GM19463 (cell line): Measurements from ENCODE around the gene CLCNKA.
"Not testable (repeated sequence)": the region's sequence is repeated elsewhere in the genome, so short reads cannot be mapped to it uniquely, and the experiment has no call there.

Experiments
- ATAC-seq: cut with Tn5 transposase; IDR thresholded peaks from one replicate; pipeline ENCODE4 v1.9.1; 2021; ENCODE audit warnings: mild to moderate bottlenecking, moderate library complexity; ENCODE audit not compliant: unreplicated experiment

The CLCNKA gene

DNA sequence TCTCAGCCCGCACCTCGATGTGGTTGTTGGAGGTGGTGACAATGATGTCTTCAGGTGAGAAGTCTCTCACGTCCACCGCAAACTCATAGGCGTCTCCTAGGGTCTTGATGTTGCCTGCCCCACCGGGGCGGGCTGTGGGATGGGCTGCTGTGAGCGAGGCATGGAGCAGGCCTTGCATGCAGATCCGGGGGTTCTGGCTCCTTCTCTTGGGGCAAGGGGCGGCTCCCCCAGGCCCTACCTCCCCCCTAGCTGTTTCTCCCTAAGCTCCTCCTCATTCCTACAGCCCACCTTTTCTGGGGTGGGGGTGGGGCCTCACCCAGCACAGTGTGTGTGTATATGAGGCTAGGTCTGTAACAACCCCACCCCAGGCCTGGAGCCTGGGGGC lies 4.8 kb upstream of the CLCNKA start:
- ATAC-seq = no peak

DNA sequence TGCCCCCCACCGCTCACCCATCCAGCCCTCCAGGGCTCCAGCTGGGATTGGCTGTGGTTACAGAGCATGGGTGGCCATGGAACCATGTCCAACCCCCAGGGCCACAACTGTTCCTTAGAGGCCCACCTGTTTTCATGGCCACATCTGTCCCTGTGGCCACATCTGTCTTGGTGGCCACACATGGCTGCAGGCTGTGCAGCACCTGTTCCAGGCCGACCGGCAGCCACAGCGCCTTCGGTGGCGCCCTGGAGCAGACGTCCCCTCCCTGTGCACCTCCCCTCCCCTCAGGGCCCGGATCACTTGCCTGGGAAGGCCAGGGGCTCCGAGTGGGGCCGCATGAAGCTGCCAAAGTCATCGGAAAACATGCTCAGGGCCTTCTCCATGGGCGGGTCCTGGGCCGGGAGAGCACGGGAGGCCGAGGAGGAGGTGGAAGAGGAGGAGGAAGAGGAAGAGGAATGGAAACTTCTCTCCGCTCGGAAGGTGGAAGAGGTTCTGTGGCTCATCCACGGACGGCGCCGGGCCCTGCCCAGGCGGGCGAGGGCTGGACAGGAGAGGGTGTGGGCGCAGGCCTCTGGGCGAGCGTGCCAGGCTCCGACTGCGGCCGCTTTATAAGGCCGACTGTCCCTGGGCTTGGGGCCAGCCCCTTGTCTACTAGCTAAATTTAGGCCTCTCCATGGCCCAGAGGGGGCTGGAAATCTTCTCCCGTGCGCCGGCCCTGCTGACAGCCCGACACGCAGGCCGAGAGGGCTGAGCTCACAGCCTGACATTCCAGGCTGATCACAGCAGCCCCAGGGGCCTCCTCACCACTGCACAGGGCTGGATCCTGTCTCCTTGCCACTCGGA lies 4.2 kb upstream of the CLCNKA start, which contains the start of gene HSPB7:
Gene HSPB7 (minus strand): TSS at position 583 of the 843 bp plus-strand sequence. CDS start 80 bp downstream, at position 503.
- ATAC-seq = no peak

DNA sequence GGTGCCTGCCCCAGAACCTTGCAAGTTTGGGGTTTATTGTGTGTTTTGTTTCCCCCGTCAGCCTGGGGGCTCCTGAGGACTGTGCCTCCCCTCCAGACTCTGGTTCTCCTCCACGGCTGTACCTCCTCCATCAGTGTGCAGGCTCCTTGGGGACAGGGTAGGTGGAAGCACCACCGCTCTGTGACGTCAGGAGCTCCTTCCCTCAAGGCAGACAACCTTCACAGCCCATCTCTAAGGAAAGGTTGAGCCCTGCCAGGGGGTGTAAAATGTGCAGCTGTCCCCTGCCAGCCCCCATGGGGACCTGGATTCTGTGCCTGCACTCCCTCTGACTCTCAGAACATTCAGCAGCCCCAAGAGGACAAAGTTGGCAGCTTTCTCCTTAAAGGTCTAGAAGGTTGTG lies 3.5 kb upstream of the CLCNKA start:
- ATAC-seq = no peak

DNA sequence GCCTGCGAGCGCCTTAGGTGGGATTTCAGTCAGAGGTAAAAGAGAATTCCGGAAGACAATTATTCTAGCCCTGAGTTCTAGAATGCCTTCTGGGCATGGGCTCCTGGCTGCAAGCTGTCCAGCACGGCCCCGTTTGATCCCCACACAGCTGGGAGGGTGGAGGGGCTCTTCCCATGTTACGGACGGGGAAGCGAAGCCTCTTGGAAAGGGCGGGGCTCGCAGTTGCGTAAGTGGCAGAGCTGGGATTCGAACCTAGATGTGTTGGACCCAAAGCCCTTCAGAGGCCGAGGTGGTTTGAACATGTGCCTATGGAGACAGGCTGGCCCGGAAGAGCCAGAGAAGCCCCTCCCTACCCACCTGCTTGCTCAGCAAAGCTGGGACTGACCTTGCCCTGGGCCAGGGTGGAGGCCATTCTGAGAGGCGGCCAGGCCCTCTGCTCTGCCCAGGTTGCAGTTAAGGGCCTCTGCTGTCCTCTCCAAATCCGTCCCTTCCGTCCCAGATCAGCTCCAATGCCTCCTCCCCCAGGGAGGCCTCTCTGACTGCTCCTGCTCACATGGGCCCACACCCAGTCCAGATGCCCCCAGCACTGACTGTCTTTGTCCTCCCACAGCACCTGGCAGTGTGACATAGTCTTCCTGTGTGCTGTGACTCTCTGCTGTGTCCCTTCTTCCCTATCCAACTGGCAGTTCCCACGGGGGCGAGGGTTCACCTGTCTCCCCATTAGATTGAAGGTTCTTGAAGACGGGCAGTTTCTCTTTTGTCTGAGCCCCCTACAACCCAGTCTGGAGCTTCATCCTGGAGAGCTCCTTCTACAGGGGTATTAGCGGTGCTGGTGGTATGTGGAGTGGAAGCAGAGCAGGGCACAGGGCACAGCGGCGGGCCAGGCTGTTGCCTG lies 2.8 kb upstream of the CLCNKA start:
- no peak for ATAC-seq

DNA sequence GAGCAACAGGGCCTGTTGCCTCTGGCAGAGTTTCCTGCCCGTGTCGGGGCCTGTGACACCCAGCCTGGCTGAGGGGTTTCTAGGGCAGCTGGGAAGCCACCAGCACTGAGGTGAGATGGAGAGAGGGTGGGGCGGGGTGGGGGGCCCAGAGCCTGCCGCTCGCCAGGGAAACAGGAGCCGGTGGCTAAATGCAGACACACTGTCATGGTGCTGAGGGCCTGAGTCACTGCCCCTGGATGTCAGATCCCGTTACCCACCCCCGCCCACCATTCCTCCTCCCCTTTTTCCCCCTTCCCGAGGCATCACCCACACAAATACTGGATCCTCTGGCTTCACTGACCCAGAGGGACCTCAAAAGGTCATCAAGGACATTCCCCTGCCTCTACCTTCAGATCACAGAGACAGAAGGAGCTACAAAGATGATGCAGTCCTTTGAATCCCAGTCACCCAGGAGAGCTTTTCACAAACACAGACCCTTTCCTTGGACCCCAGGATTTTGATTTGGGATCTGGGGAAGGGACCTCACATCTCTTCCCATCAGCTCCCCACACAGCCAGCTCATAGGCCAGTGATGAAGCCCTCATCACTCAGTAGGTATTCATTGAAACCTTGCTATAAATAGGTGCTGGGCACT lies 2.1 kb upstream of the CLCNKA start:
- no peak for ATAC-seq

DNA sequence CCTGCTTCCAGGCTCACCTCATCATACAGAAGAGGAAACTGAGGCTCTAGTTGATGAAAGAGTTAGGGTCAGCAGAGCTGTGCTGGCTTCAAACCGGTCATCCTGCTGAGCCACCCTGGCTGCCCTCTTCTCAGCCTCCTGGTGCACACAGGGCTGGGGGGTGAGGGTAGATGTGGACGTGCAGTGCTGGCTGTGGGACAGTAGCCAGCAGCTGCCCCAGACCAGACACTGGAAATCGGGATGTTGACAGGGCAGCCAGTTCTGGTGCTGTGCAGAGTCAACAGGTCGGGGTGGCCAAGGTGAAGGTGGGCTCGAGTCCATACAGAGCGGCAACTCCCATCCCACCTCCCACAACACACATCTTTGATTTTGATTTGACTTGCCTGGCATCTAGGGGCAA lies 1.5 kb upstream of the CLCNKA start:
- no peak for ATAC-seq

DNA sequence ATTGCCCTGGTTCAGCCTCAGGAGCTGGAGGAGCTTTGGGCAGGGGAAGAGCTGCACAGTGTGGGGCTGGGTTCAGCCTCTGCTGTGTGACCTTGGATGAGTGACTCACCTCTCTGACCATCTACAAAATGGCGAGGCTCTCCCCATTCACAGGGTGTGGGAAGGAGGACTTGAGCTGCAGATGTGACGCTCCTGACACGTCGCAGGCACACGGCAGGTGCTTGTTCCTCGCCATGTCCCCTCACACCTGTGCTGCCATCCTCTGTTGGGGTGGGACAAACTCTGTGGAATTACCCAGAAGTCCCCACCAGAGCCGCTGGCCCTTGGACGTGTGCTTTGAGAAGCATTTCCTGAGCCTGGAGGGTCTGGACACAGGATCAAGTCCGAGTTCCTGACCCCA lies 958 bp upstream of the CLCNKA start:
- not testable (repeated sequence) for ATAC-seq

DNA sequence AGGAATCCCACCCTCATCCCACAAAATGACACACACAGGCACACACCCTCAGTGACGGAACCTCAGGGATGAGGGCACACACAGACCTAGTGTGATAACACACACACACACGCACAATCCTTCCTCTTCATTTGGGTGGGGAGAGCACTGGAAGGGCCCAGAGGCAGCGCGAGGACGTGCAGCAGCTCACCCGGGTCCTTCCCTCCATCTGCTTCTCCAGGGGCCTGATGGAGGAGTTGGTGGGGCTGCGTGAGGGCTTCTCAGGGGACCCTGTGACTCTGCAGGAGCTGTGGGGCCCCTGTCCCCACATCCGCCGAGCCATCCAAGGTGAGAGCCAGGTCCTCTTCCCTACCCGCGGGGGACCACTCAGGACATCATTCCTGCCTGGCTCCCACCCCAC lies 557 bp downstream of the CLCNKA start:
- ATAC-seq = no peak

DNA sequence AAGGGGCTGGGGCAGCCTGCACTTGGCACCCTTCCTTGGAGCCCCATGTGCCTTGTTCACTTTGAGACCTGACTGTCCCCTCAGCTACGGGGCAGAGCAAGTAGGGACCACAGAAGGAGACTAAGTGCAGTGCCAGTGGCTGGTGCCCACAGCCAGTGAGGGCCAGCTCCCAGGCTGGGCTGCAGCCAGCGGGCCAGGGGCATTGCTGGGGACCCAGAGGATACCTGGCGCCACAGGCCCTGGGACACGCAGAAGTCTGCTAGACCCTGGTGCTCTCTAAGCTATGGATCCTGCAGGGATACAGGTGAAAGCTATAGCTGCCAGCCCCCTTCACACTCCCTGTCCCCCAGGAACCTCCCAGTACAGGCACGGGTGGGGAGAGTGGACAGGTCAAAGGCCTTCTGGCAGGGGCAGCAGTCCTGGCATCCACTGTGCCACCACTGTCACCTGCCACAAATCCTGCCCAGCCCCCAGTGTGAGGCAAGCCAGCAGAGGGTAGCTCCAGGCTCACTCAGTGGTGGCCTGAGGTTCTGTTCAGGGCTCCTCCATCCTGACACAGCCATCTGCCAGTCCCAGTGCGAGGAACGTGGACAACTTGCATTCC lies 1.3 kb downstream of the CLCNKA start:
- no peak for ATAC-seq

DNA sequence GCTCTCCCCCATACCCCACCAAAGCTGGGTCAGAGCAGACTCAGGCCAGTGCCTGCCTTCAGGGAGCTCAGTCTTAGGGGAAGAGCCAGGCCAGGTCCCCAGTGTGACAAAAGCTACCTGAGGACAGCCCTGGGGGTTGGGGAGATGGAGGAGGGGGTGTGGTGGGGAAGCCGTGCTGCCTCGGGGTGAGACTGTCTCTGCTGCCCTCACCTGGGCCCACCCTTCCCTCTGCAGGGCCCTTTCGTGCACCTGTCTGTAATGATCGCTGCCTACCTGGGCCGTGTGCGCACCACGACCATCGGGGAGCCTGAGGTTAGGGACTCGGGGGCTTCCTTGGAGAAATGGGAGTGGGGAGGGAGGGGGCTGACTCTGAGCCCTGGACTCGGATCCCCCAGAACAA lies 4.5 kb downstream of the CLCNKA start:
- not testable (repeated sequence) for ATAC-seq

DNA sequence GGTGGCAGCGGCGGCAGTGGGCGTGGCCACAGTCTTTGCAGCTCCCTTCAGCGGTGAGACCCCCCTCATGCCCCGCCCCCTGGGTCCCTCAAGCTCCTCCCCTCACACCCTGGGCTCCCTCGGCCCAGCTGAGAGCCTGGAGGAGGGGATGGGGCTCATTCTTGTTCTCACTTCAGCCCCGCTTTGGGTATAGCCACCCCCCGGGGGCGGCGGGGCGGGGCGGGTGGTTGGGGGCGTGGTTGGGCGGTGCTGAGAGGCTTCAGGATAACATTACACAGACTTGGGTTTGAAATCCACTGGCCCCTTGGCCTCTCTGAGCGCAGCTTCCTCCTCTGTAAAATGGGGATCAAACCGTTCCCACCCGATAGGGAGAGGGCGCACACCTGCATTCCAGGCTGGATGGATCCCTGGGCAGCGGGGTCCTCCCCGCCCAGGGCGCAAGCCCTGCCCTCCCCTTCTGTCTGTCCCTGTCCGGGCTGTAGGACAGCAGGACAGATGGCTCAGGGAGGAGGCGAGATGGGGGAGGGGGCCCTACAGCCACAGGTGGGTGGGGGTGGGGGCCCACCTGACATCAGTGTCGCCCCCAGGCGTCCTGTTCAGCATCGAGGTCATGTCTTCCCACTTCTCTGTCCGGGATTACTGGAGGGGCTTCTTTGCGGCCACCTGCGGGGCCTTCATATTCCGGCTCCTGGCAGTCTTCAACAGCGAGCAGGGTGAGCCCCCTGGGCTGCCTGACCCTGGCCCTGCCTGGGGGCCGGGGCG lies 5.1 kb downstream of the CLCNKA start:
- no peak for ATAC-seq

DNA sequence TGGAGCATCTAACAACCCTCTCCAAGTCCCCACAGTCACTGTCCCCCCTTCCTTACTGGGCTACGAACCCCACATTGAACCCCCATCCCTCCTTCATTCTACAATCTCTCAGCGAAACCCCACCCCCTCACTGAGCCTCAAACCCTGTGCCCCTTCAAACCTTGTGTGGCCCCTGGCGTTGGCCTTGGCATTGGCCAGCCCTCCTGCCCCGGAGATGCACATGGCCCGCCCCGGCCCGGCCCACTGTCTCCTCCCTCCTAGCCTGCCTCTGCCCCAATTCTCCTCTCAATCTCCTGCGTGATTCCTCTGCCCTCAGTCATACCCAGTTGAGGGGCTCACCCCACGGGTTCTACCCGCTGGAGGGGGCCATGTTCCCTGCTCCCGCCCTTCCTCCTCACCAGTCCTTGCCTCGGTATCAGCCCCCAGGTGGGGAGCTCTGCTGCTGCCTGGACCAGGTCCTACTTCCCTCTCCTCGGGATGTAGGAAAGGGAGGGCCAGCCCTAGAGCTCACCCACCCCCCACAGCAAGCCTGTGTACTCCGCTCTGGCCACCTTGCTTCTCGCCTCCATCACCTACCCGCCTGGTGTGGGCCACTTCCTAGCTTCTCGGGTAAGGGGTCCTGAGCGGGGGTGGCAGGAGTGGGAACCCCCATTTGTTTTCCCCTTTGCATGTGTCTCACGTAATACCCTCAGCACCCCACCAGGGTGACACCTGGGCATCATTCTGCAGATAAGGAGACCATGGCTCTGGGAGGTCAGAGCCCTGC lies 6.6 kb downstream of the CLCNKA start:
- ATAC-seq = no peak

DNA sequence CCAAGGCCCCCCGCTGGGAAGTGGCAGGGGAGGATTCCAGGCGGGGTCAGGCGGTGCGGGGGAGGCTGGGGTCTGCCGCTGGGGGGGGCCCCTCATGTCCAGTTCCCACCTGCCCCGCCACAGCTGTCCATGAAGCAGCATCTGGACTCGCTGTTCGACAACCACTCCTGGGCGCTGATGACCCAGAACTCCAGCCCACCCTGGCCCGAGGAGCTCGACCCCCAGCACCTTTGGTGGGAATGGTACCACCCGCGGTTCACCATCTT lies 7.1 kb downstream of the CLCNKA start:
- not testable (repeated sequence) for ATAC-seq

DNA sequence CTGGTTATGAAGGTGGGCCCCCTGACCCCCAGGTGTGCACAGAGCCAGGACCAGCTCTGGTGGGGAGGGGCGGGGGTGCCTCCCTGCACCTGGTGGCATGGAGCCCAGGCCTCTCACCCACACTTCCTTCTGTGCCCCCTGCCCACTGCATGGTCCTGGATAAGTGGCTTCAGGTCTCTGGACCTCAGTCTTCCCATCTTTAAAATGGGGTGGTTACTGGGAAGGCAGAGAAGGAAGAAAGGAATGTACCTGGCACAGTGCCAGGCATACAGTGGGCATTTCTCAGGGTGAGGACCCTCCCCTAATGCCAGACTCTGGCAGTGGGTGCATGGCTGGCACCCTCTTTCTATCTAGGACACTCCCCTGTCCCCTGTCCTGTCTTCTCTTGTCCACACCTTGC lies 7.5 kb downstream of the CLCNKA start:
- no peak for ATAC-seq

DNA sequence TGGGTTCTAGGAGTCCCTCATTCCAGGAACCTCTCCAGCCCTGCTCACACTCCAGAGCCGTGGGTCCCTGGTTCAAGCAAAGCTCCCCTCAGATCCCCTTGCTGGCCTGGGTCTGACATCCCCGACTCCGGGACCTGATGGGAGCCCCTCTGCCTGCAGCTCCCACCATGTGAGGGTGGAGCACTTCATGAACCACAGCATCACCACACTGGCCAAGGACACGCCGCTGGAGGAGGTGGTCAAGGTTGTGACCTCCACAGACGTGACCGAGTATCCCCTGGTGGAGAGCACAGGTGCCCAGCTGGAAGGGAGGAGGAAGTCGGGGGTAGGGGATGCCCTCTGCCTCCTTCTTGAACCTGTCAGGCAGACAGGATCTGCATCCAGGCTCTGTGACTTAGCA lies 9.7 kb downstream of the CLCNKA start:
- no peak for ATAC-seq

DNA sequence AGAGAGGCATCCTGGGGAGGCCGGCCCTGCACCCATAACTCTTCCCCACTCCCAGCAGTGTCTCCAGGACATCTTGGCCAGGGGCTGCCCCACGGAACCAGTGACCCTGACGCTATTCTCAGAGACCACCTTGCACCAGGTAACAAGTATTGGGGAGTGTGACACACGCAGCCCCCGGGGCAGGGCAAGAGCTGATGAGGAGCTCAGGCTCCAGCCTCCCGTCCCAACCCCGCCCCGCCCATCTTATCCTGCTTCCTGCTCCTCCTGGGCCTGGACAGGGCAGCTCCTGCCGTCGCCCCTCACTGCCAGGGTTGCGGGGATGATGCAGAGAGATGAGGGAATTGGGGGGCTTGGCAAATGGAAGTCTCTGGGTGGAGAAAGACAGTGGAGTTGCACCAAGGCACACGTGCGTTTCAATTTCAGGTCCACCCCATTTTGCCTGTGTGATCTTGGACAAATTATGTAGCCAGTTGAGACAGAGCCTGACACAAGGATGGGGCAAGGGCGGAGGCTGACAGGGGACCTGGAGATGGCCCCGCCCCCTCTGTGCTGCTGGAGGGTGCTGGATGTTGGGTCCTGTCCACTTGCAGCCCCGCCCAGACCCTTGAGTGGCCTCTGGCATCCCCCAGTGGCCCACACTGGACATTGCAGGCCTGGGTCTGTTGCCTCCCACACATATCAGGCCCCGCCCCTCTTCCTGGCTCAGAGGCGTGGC lies 10.7 kb downstream of the CLCNKA start:
- peak; percentile 53 for ATAC-seq

DNA sequence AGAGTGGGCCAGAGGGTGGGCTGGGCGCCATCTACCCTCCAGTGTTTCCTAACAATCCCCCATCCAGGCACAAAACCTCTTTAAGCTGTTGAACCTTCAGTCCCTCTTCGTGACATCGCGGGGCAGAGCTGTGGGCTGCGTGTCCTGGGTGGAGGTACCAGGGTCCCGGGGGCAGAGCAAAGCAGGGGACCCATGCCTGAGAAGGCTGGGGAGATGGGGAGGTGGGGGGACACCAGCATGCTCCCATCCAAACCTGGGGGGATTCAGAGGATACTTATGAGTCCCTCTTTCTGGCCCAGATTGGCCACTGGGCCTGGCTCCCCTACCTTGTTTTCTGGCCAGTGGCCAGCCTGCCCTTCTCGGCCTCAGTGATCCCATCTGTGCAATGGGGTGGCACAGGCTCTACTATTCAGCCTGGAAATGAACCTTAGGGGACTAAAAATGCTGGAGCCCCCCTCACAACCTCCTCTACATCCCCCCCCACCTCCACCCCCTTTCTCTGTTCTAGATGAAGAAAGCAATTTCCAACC lies 11.3 kb downstream of the CLCNKA start:
- not testable (repeated sequence) for ATAC-seq

DNA sequence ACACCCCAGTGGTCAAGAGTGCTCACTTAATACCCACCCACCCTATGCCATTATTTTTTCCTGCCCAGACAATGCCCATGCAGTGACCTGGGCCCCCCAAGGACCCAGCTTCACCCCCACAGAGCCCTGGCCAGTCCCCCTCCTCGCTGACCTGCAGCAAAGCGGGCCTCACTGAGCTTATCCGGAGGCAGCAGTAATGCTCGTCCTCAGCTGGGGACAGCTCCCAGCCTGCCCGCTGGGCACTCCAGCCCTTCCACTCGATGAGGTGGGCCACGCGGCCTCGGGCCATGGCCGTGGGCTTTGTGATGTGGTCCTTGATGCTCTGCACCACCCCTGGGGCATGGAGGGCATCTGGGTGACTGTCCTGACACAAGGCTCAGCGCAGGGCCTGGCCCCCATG lies 14.6 kb downstream of the CLCNKA start:
- ATAC-seq = not testable (repeated sequence)

DNA sequence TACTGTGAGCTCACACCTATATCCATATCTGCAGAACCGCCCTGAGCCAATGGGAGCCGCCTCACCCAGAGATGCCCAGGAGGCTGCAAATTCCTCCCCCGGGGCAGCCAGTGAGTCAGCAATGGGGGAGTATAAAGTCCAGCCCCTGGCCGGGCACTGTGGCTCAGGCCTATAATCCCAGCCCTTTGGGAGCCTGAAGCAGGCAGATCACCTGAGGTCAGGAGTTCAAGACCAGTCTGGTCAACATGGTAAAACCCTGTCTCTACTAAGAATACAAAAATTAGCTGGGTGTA lies 16.7 kb downstream of the CLCNKA start:
- ATAC-seq = no peak
